Measurements from ENCODE around the gene NKX3-2. TPM values are rescaled to one million over a fixed set of nuclear protein-coding genes. Genes with fewer than 3 reads are reported as not detected.

Gene NKX3-2
- total and polyA plus RNA-seq, 2 of the 4 experiments (the other 2 are of a cell fraction), result 0.05 TPM; not detected in 1

GRCh38 chr4:13528821-13529127 lies 15.5 kb downstream of the NKX3-2 start:
- H2AK9ac ChIP-seq (replicated peaks; ENCODE audit: low read depth, low read length, poor library complexity), result no peak overlapping the region
- H4K5ac ChIP-seq (ENCODE audit: low read depth, low read length), result no peak overlapping the region
- intact Hi-C loops (cut with micrococcal nuclease), result no loop called here
- no peak overlapping the region for H2BK5ac ChIP-seq (ENCODE audit: low read depth, low read length, poor library complexity, severe bottlenecking)
- CTCF ChIA-PET, result no interaction called here
- in situ Hi-C loops (cut with MboI; ENCODE audit: low sequenced_read_pairs), result no loop called here
- DNase-seq, result no peak
- no peaks in the 10 kb centered on the region for H3K4me1 ChIP-seq (ENCODE audit: control insufficient read depth, insufficient read depth, low read length)
- POLR2A ChIA-PET (ENCODE audit: unreplicated experiment), result no interaction called here
- no peak overlapping the region for H3K56ac ChIP-seq (ENCODE audit: extremely low read depth, insufficient read depth, low read length)
- no CpG with 5 or more reads among the region's 5 CpGs for WGBS, 2 experiments (ENCODE audit: extremely low coverage in 2 of 2, insufficient read length in 1 of 2)
- H3K23ac ChIP-seq (ENCODE audit: low read depth, low read length), result no peak overlapping the region
- no peak overlapping the region for H3K9ac ChIP-seq (ENCODE audit: low read depth, low read length)
- no peak overlapping the region for H3K4ac ChIP-seq (ENCODE audit: low read depth, low read length)
- peaks cover 95% of the 10 kb centered on the region for H3K27me3 ChIP-seq (ENCODE audit: control insufficient read depth, insufficient read depth, low read length)
- H2AK5ac ChIP-seq (ENCODE audit: low read depth, low read length), result no peak overlapping the region
- ATAC-seq (ENCODE audit: low read depth), result no peak
- no peak overlapping the region for H3K4me3 ChIP-seq (ENCODE audit: insufficient read depth, low read depth, low read length)
- H3K18ac ChIP-seq (ENCODE audit: low read depth, low read length), result no peak overlapping the region
- no peaks in the 10 kb centered on the region for H3K36me3 ChIP-seq (ENCODE audit: control insufficient read depth, insufficient read depth, low read length)
- no peaks in the 10 kb centered on the region for H3K9me1 ChIP-seq (ENCODE audit: insufficient read depth, low read length)
- H3K79me1 ChIP-seq (ENCODE audit: low read depth in 1 of 2, low read length in 2 of 2), result no peaks in the 10 kb centered on the region
- no peak overlapping the region for H2BK15ac ChIP-seq (ENCODE audit: low read depth, low read length)
- no peak overlapping the region for H2BK20ac ChIP-seq (ENCODE audit: low read depth, low read length)
- no peak for TF ChIP-seq CHD1 (IDR thresholded peaks at IDR 0.05; ENCODE audit: low read depth, low read length)
- no peak for TF ChIP-seq RFX5 (IDR thresholded peaks at IDR 0.05; ENCODE audit: low read depth, low read length)
- TF ChIP-seq, protein P1, sequence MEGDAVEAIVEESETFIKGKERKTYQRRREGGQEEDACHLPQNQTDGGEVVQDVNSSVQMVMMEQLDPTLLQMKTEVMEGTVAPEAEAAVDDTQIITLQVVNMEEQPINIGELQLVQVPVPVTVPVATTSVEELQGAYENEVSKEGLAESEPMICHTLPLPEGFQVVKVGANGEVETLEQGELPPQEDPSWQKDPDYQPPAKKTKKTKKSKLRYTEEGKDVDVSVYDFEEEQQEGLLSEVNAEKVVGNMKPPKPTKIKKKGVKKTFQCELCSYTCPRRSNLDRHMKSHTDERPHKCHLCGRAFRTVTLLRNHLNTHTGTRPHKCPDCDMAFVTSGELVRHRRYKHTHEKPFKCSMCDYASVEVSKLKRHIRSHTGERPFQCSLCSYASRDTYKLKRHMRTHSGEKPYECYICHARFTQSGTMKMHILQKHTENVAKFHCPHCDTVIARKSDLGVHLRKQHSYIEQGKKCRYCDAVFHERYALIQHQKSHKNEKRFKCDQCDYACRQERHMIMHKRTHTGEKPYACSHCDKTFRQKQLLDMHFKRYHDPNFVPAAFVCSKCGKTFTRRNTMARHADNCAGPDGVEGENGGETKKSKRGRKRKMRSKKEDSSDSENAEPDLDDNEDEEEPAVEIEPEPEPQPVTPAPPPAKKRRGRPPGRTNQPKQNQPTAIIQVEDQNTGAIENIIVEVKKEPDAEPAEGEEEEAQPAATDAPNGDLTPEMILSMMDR (conservative IDR thresholded peaks at IDR 0.05; ENCODE audit: low read depth, low read length), result no peak
- no peak for TF ChIP-seq FOS (IDR thresholded peaks at IDR 0.05; ENCODE audit: low read depth, low read length)
- no peak for TF ChIP-seq CEBPB (IDR thresholded peaks at IDR 0.05; ENCODE audit: low read depth, low read length)
- TF ChIP-seq, protein P2, sequence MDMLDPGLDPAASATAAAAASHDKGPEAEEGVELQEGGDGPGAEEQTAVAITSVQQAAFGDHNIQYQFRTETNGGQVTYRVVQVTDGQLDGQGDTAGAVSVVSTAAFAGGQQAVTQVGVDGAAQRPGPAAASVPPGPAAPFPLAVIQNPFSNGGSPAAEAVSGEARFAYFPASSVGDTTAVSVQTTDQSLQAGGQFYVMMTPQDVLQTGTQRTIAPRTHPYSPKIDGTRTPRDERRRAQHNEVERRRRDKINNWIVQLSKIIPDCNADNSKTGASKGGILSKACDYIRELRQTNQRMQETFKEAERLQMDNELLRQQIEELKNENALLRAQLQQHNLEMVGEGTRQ (IDR thresholded peaks at IDR 0.05; ENCODE audit: low read depth, low read length), result no peak
- no peak for TF ChIP-seq MXI1 (IDR thresholded peaks at IDR 0.05; ENCODE audit: borderline replicate concordance, low read depth, low read length)
- TF ChIP-seq NFE2L2 (IDR thresholded peaks at IDR 0.05; ENCODE audit: low read depth, low read length), result no peak
- no peak for TF ChIP-seq POLR2A (IDR thresholded peaks at IDR 0.05; ENCODE audit: low read depth, low read length)
- no peak for TF ChIP-seq SMC3 (IDR thresholded peaks at IDR 0.05; ENCODE audit: low read depth, low read length)
- TF ChIP-seq, protein P3, sequence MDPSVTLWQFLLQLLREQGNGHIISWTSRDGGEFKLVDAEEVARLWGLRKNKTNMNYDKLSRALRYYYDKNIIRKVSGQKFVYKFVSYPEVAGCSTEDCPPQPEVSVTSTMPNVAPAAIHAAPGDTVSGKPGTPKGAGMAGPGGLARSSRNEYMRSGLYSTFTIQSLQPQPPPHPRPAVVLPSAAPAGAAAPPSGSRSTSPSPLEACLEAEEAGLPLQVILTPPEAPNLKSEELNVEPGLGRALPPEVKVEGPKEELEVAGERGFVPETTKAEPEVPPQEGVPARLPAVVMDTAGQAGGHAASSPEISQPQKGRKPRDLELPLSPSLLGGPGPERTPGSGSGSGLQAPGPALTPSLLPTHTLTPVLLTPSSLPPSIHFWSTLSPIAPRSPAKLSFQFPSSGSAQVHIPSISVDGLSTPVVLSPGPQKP (IDR thresholded peaks at IDR 0.05; ENCODE audit: borderline replicate concordance, low read depth, low read length), result no peak
- no peak for TF ChIP-seq MAFK (IDR thresholded peaks at IDR 0.05; ENCODE audit: low read depth, low read length)
- no peak overlapping the region for H2AFZ ChIP-seq (replicated peaks; ENCODE audit: low read length, poor library complexity)
- no peak overlapping the region for H3K27ac ChIP-seq (ENCODE audit: insufficient read depth, low read length)
- no peak overlapping the region for H3K14ac ChIP-seq (replicated peaks; ENCODE audit: low read depth, low read length)
- no peak overlapping the region for H4K91ac ChIP-seq (ENCODE audit: insufficient read depth, low read depth, low read length)
- no peak overlapping the region for H4K8ac ChIP-seq (ENCODE audit: low read depth in 2 of 2, low read length in 2 of 2)
- no peaks in the 10 kb centered on the region; the same call in 1 of the 2 replicates for H4K20me1 ChIP-seq (ENCODE audit: insufficient read depth, low read length)
- H3K9me3 ChIP-seq (ENCODE audit: control insufficient read depth, insufficient read depth, low read length), result peaks cover 16% of the 10 kb centered on the region
- H2BK120ac ChIP-seq (ENCODE audit: low read depth, low read length), result no peak overlapping the region
- H3K4me2 ChIP-seq (ENCODE audit: low read depth, low read length), result no peak overlapping the region
- BruUV-seq (replicated peaks), result no TSS peak
- dilution Hi-C loops (cut with HindIII; ENCODE audit: low sequenced_read_pairs, unreplicated experiment), result no loop called here
